HCT116 (cell line): ENCODE data around the gene MYO16. TPM values are rescaled to one million over a fixed set of nuclear protein-coding genes. Genes with fewer than 3 reads are reported as not detected.

ENCODE experiments used
- ATAC-seq: fragments of 200-7000 bp; cut with Tn5 transposase; 2 replicates; pipeline ENCODE4 v1.9.1; 2020; ENCODE audit warnings: mild to moderate bottlenecking, moderate library complexity
- BruUV-seq: library from RNA; stranded (reverse); fragments of 400-500 nt; replicated peaks from 2 replicates; lab custom pipeline; 2021; lab: Mats Ljungman, UMichigan
- CTCF ChIA-PET: fragments of 300-600 bp; sonication (Branson Sonifier 250); formaldehyde crosslinking; loops from one replicate; lab custom pipeline; 2021; ENCODE audit warnings: antibody characterized with exemption; lab: Charles Lee
- POLR2A ChIA-PET: fragments of 300-600, 350-600 bp; sonication (Branson Sonifier 250); formaldehyde crosslinking; loops from one replicate; lab custom pipeline; 2021; ENCODE audit warnings: antibody characterized with exemption; lab: Charles Lee
- RAD21 ChIA-PET, 2 experiments: fragments of 300-600 bp; sonication (Branson Sonifier 250); formaldehyde crosslinking; loops; one replicate each; lab custom pipeline; 2023; ENCODE audit warnings: low total read pairs in 2 of 2; ENCODE audit not compliant: uncharacterized antibody in 2 of 2, unreplicated experiment in 2 of 2, low non-redundant PET in 1 of 2; lab: Charles Lee
- DNase-seq: peaks from one replicate; pipeline ENCODE4 v3.0.0-alpha.2; 2010; ENCODE audit warnings: low read depth, low spot score
- H2AFZ ChIP-seq: fragments of 200-600 bp; shearing (Covaris generic), sonication (generic); 2 replicates; pipeline ENCODE4 v1.6.1; 2017; ENCODE audit warnings: low read depth, mixed run types, mixed read lengths, antibody characterized with exemption, low read length; ENCODE audit not compliant: poor library complexity, severe bottlenecking
- H3K27ac ChIP-seq: 2 replicates; pipeline ENCODE4 v1.5.1; 2012; ENCODE audit warnings: low read depth, low read length
- H3K27me3 ChIP-seq: fragments of 200-600 bp; sonication (generic); 2 replicates; pipeline ENCODE4 v1.6.1; 2016; ENCODE audit warnings: mixed run types, low read length, mixed read lengths; ENCODE audit not compliant: insufficient read depth
- H3K36me3 ChIP-seq, 2 experiments: fragments of 200-500 bp in 1 of 2; fragments of 200-600 bp in 1 of 2; sonication (Bioruptor generic) in 1 of 2; sonication (generic) in 1 of 2; 2 replicates each; pipeline versions ENCODE4 v1.5.1 to v1.6.1; 2014 to 2016; ENCODE audit warnings: low read length in 2 of 2, inconsistent platforms in 1 of 2, mixed read lengths in 1 of 2, mixed run types in 1 of 2; ENCODE audit not compliant: insufficient read depth in 2 of 2, control insufficient read depth in 1 of 2
- H3K4me1 ChIP-seq, 2 experiments: fragments of 200-600 bp in 1 of 2; sonication (generic) in 1 of 2; 2 replicates each; pipeline versions ENCODE4 v1.5.1 to v1.6.1; 2012 to 2017; ENCODE audit warnings: low read length in 2 of 2, inconsistent platforms in 1 of 2, mild to moderate bottlenecking in 1 of 2, mixed read lengths in 1 of 2, mixed run types in 1 of 2, moderate library complexity in 1 of 2; ENCODE audit not compliant: insufficient read depth in 2 of 2, control insufficient read depth in 1 of 2
- H3K4me2 ChIP-seq: fragments of 200-600 bp; sonication (generic); 2 replicates; pipeline ENCODE4 v1.6.1; 2017; ENCODE audit warnings: mixed run types, low read length, mixed read lengths
- H3K4me3 ChIP-seq, 2 experiments: fragments of 200-600 bp in 1 of 2; sonication (generic) in 1 of 2; replicated peaks in 1 of 2; 2 replicates each; pipeline ENCODE4 v1.5.1; 2011 to 2016; ENCODE audit warnings: low read length in 2 of 2, control low read depth in 1 of 2, low read depth in 1 of 2, mild to moderate bottlenecking in 1 of 2, mixed read lengths in 1 of 2, mixed run types in 1 of 2
- H3K79me2 ChIP-seq: fragments of 200-600 bp; sonication (generic); 2 replicates; pipeline ENCODE4 v1.6.1; 2017; ENCODE audit warnings: mild to moderate bottlenecking, mixed run types, low read length, moderate library complexity, mixed read lengths; ENCODE audit not compliant: insufficient read depth
- H3K9ac ChIP-seq: fragments of 200-600 bp; sonication (generic); 2 replicates; pipeline ENCODE4 v1.6.1; 2016; ENCODE audit warnings: low read length, mixed read lengths
- H3K9me2 ChIP-seq: fragments of 200-600 bp; sonication (generic), shearing (Covaris generic); 2 replicates; pipeline ENCODE4 v1.6.1; 2017; ENCODE audit warnings: mixed run types, mild to moderate bottlenecking, moderate library complexity; ENCODE audit not compliant: insufficient read depth
- H3K9me3 ChIP-seq, 2 experiments: fragments of 200-500 bp in 1 of 2; fragments of 200-600 bp in 1 of 2; sonication (Bioruptor generic) in 1 of 2; sonication (generic) in 1 of 2; 2 replicates each; pipeline ENCODE4 v1.6.1; 2014 to 2017; ENCODE audit warnings: low read length in 2 of 2, mixed read lengths in 2 of 2, inconsistent platforms in 1 of 2, low read depth in 1 of 2, mild to moderate bottlenecking in 1 of 2, mixed run types in 1 of 2, moderate library complexity in 1 of 2; ENCODE audit not compliant: control insufficient read depth in 1 of 2, insufficient read depth in 1 of 2
- H4K20me1 ChIP-seq: fragments of 200-600 bp; sonication (generic), shearing (Covaris generic); 2 replicates; pipeline ENCODE4 v1.6.1; 2017; ENCODE audit warnings: mixed run types, mild to moderate bottlenecking, moderate library complexity; ENCODE audit not compliant: insufficient read depth
- CBX3 ChIP-seq: IDR thresholded peaks from 2 replicates; pipeline ENCODE4 v1.6.1; 2012; ENCODE audit warnings: low read depth
- CEBPB ChIP-seq: IDR thresholded peaks from 2 replicates; pipeline ENCODE4 v1.6.1; 2012; ENCODE audit warnings: low read depth
- JUND ChIP-seq: IDR thresholded peaks from 2 replicates; pipeline ENCODE4 v1.6.1; 2012
- RAD21 ChIP-seq: IDR thresholded peaks from 2 replicates; pipeline ENCODE4 v1.6.1; 2012; ENCODE audit warnings: low read depth, mild to moderate bottlenecking
- SP1 ChIP-seq: IDR thresholded peaks from 2 replicates; pipeline ENCODE4 v1.6.1; 2012; ENCODE audit warnings: low read depth
- TCF7L2 ChIP-seq: IDR thresholded peaks from 2 replicates; pipeline ENCODE4 v1.7.0; 2011; ENCODE audit warnings: borderline replicate concordance, inconsistent platforms; ENCODE audit not compliant: insufficient read depth, insufficient read length; ENCODE audit errors: extremely low read depth
- ZBTB33 ChIP-seq: IDR thresholded peaks from 2 replicates; pipeline ENCODE4 v1.6.1; 2011; ENCODE audit warnings: mild to moderate bottlenecking, low read length, moderate library complexity; ENCODE audit not compliant: insufficient replicate concordance; ENCODE audit errors: extremely low read depth
- ZNF274 ChIP-seq: fragments of 200-500 bp; sonication (Bioruptor generic); IDR thresholded peaks from 2 replicates; pipeline ENCODE4 v1.6.1; 2014; ENCODE audit warnings: mild to moderate bottlenecking, low read depth, low read length, inconsistent platforms
- intact Hi-C: fragments of 100-400 bp; cut with micrococcal nuclease; formaldehyde crosslinking; loops from 2 replicates; pipeline ENCODE4 v1.10.0; 2022
- total RNA-seq: library from RNA; stranded (reverse); gene quantifications from one replicate; pipeline ENCODE4 v1.2.1, GENCODE V29; 2021; ENCODE audit not compliant: unreplicated experiment

MYO16 gene
- total RNA-seq, 1 experiment from 2014 or later = 0.07 TPM

DNA sequence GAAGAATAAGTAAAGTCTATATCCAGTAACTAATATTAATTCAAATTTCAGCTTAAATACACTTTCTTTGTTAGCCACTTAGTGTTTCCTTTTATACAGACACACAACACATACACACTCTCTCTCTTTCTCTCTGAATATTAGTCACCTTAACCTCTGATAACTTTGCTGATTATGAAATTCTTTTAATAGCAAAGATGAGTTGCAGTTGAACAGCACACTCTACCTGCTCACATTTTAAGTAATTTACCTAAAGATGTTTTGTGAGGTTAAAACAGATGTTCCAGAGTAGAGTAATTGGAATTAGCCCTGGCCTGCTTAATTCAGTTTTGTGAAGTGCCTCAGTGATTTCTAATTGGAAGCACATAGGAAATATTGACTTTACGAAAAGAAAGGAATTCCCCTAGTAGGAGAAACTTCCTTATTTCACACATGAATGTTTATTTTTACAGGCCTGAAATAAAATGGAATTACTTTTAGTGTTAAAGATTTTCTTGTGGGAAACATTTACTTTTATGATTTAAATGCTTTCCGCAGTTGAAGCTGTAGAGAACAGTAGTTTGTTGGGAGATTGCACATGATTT, 184.3 kb downstream of the MYO16 start:
- no peaks in the 10 kb centered on the region for H4K20me1 ChIP-seq
- TF ChIP-seq ZBTB33 (no peak), SP1 (no peak), JUND (no peak), TCF7L2 (no peak), CEBPB (no peak)
- H3K79me2 ChIP-seq = no peaks in the 10 kb centered on the region
- no peaks in the 10 kb centered on the region for H3K9me2 ChIP-seq
- RAD21 ChIA-PET = no interaction called here
- CTCF ChIA-PET = no interaction called here
- no peaks in the 10 kb centered on the region for H3K4me1 ChIP-seq
- DNase-seq = no peak
- POLR2A ChIA-PET = no interaction called here
- no peak overlapping the region for H3K4me2 ChIP-seq
- H3K27ac ChIP-seq = no peak overlapping the region
- BruUV-seq = no TSS peak
- no peaks in the 10 kb centered on the region for H3K27me3 ChIP-seq
- H3K9me3 ChIP-seq = no peaks in the 10 kb centered on the region
- H3K9ac ChIP-seq = no peak overlapping the region
- intact Hi-C loops = loop anchor here (1.0 kb wide), 1 partner anchor 13 kb away; no protein-coding TSS in a partner anchor
- no peak overlapping the region for H2AFZ ChIP-seq
- ATAC-seq = no peak
- no peak overlapping the region for H3K4me3 ChIP-seq
- H3K36me3 ChIP-seq = no peaks in the 10 kb centered on the region

- ChIA-PET POLR2A (no interaction called here), CTCF (no interaction called here), RAD21 (no interaction called here)
- Histone ChIP-seq H3K4me2 (no peak overlapping the region), H4K20me1 (no peaks in the 10 kb centered on the region), H3K27ac (no peak overlapping the region), H3K9me2 (no peaks in the 10 kb centered on the region), H3K4me1 (no peaks in the 10 kb centered on the region), H2AFZ (no peak overlapping the region), H3K79me2 (no peaks in the 10 kb centered on the region), H3K27me3 (no peaks in the 10 kb centered on the region), H3K9me3 (no peaks in the 10 kb centered on the region), H3K36me3 (no peaks in the 10 kb centered on the region), H3K4me3 (no peak overlapping the region), H3K9ac (no peak overlapping the region)
- DNase-seq (no peak), ATAC-seq (no peak)
- no TSS peak for BruUV-seq
- intact Hi-C loops = no loop called here
- TF ChIP-seq ZNF274 (no peak), CBX3 (no peak), TCF7L2 (no peak), ZBTB33 (no peak), RAD21 (no peak), SP1 (no peak)
Observed at GRCh38 chr13:108816375-108816774, 187.0 kb downstream of the MYO16 start.
